Bronchial epithelial cell (primary cell): ENCODE measurements around the gene PTGIS. TPM values are rescaled to one million over a fixed set of nuclear protein-coding genes. Genes with fewer than 3 reads are reported as not detected.

ENCODE experiments used
- DNase-seq: peaks from one replicate; pipeline ENCODE4 v3.0.0-alpha.2; 2010; ENCODE audit warnings: low read depth
- FAIRE-seq: peaks from 2 replicates; lab custom pipeline; 2011; peaks lifted over from hg19 to GRCh38; lab: Jason Lieb, UNC
- H3K27me3 ChIP-seq: 2 replicates; pipeline ENCODE4 v1.5.1; 2011; ENCODE audit warnings: low read length; ENCODE audit not compliant: control insufficient read depth, insufficient read depth
- H3K36me3 ChIP-seq: 2 replicates; pipeline ENCODE4 v1.5.1; 2011; ENCODE audit warnings: low read length; ENCODE audit not compliant: control insufficient read depth, insufficient read depth
- H3K4me3 ChIP-seq: 2 replicates; pipeline ENCODE4 v1.5.1; 2011; ENCODE audit warnings: mild to moderate bottlenecking, low read depth, low read length, control low read depth
- total RNA-seq: library from RNA; depleted of rRNA; stranded (reverse); fragments of >200 nt; gene quantifications from 2 replicates; pipeline ENCODE4 v1.2.1, GENCODE V29; 2014
- TF ChIP-seq, protein P1 (sequence below): IDR thresholded peaks from 2 replicates; pipeline ENCODE4 v1.5.1; 2011; ENCODE audit warnings: mild to moderate bottlenecking, moderate library complexity, low read length, control low read depth, inconsistent platforms; ENCODE audit not compliant: insufficient read depth, severe bottlenecking

Gene PTGIS
- total RNA-seq, 1 donor from 2014 or later, result 4.7 TPM

DNA sequence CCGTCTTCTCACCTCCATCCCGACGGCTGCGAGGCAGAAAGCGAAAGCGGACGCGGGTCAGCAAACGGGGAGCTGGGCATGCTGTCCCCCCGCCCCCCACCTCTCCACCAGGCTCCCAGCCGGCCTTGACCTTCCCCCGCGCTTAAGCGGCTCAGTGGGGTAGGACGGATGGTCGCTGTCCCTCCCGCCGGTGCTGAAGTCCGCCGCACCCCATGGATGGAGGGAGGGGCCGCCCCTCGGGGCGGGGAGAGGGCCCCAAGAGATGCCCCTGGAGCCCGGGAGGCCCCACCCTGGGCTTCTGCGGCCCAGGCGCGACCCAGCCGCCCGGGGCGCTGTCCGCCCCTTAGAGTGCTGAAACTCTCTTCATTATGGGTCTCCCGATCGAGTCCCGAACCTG lies 85.3 kb downstream of the PTGIS start, which contains the start of gene KCNB1:
TSS of gene KCNB1 (minus strand) at position 48 of the 397 bp plus-strand sequence. CDS start 188 bp downstream, outside the sequence.
- TF ChIP-seq, protein P1, sequence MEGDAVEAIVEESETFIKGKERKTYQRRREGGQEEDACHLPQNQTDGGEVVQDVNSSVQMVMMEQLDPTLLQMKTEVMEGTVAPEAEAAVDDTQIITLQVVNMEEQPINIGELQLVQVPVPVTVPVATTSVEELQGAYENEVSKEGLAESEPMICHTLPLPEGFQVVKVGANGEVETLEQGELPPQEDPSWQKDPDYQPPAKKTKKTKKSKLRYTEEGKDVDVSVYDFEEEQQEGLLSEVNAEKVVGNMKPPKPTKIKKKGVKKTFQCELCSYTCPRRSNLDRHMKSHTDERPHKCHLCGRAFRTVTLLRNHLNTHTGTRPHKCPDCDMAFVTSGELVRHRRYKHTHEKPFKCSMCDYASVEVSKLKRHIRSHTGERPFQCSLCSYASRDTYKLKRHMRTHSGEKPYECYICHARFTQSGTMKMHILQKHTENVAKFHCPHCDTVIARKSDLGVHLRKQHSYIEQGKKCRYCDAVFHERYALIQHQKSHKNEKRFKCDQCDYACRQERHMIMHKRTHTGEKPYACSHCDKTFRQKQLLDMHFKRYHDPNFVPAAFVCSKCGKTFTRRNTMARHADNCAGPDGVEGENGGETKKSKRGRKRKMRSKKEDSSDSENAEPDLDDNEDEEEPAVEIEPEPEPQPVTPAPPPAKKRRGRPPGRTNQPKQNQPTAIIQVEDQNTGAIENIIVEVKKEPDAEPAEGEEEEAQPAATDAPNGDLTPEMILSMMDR, result no peak
- Histone ChIP-seq H3K4me3 (no peak within 1 kb of the TSS), H3K27me3 (peaks cover 2% of the 10 kb centered on the region), H3K36me3 (no peaks in the 10 kb centered on the region)
- FAIRE-seq (no peak), DNase-seq (no peak)

DNA sequence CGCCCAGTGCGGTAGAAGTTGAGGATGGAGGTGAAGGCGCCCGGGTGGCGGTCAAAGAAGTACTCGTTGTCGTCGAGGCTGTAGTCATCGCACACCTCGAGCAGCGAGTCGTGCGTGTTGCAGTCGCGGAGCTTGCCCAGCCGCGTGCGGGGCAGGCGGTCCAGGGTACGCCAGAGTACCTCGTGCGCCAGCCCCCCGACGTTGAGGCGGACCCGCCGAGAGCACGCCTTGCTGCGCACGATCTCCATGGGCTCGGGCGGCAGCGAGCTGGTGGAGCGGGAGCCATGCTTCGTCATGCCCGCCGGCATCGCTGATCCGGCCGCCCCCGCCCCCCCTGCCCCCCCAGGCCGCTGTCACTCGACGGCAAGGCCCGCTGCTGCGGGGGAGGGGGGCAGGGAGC lies 85.8 kb downstream of the PTGIS start:
- no peak overlapping the region for H3K4me3 ChIP-seq
- no peak for FAIRE-seq
- H3K36me3 ChIP-seq, result no peaks in the 10 kb centered on the region
- TF ChIP-seq, protein P1, result no peak
- peaks cover 2% of the 10 kb centered on the region for H3K27me3 ChIP-seq
- DNase-seq, result no peak

DNA sequence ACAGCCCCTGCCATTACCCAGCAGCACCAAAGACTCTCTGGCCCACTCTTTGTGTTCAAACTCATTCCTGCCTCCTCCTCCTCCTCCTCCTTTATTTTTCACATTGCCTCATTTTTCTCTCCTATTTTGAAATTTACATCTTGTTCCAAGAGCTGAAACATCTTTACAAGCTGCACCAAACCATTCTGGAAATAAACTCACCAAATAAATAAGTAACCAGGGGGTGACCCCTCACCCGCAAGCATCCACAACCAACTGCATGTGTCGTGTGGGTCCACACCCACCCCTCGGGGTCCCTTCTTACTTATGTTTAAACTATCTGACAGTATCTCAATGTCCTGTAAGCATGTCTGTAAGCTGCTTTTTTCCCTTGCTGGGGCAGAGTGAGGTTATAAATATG lies 86.8 kb downstream of the PTGIS start:
- no peak overlapping the region for H3K4me3 ChIP-seq
- peaks cover 2% of the 10 kb centered on the region for H3K27me3 ChIP-seq
- no peaks in the 10 kb centered on the region for H3K36me3 ChIP-seq
- DNase-seq (no peak), FAIRE-seq (no peak)
- TF ChIP-seq, protein P1, result no peak

DNA sequence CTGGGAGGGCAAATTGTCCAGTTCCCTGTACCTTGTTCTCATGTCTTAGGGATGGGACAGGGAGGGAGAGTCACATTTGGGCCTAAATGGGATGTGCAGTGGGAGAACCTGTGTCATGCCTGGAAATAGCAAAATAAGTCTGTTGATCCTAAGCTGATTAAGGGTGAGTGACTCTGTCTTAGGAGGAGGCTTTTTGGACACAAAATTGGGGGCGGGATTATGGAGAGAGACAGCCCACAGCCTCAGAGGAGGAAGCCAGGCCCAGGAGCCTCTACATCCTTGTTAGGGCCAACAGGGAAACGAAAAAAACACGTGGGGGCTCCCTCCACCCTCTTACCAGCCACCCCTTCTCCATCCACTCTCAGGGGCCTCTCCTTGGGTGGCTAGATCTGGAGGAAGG lies 87.7 kb downstream of the PTGIS start:
- TF ChIP-seq, protein P1, result no peak
- peaks cover 2% of the 10 kb centered on the region for H3K27me3 ChIP-seq
- DNase-seq (no peak), FAIRE-seq (no peak)
- H3K4me3 ChIP-seq, result no peak overlapping the region
- no peaks in the 10 kb centered on the region for H3K36me3 ChIP-seq

DNA sequence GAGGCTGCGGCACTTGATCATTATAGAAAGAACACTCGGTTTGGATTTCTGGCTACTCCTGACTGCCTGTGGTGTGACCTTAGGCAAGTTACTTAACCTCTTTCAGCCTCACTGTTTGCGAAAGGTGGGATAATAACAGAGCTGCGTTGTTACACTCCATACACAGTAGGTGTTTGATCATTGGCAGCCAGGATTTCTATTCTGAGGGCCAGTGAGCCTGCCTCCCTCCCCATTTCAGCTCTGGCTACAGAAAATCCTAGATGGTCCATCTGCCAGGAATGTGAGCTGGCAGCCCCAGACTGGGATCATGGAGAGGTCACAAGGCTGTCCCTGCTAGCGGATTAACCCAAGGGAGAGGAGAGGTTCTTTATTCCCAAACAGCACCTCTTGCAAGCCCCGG lies 88.2 kb downstream of the PTGIS start:
- Histone ChIP-seq H3K36me3 (no peaks in the 10 kb centered on the region), H3K27me3 (peaks cover 2% of the 10 kb centered on the region), H3K4me3 (no peak overlapping the region)
- TF ChIP-seq, protein P1, result no peak
- peak; percentile 43 for FAIRE-seq
- no peak for DNase-seq
